ENCODE data around the gene SCG3.

Gene SCG3

GRCh38 chr15:51731549-51732267 is 50.4 kb downstream of the SCG3 start:
- DNase-seq = peak; percentile 50

GRCh38 chr15:51732646-51733045 is 51.3 kb downstream of the SCG3 start:
- no peak for DNase-seq

- DNase-seq = no peak
Measured at GRCh38 chr15:51735228-51736010, 54.1 kb downstream of the SCG3 start.

GRCh38 chr15:51736069-51736468 is 54.8 kb downstream of the SCG3 start:
- DNase-seq = no peak

- peak; percentile 76 for DNase-seq
Measured at GRCh38 chr15:51736751-51737521, 55.6 kb downstream of the SCG3 start.

GRCh38 chr15:51737522-51738305 is 56.4 kb downstream of the SCG3 start, which contains the start of gene LYSMD2:
TSS of gene LYSMD2 (minus strand) at chr15:51737655. CDS start at chr15:51737622, 33 bp downstream.
- peak; percentile 63 for DNase-seq

GRCh38 chr15:51738553-51738952 is 57.2 kb downstream of the SCG3 start:
- DNase-seq = no peak

GRCh38 chr15:51739061-51739712 is 57.9 kb downstream of the SCG3 start:
- no peak for DNase-seq

GRCh38 chr15:51749307-51749706 is 68.0 kb downstream of the SCG3 start:
- DNase-seq = no peak

- DNase-seq = no peak
Measured at GRCh38 chr15:51750186-51750585, 68.9 kb downstream of the SCG3 start.

- DNase-seq = no peak
Measured at GRCh38 chr15:51750792-51751696, 69.7 kb downstream of the SCG3 start, which contains the start of gene TMOD2. TSS of gene TMOD2 (plus strand) at chr15:51751597. CDS start at chr15:51766442, 14,845 bp downstream.

- DNase-seq = no peak
Measured at GRCh38 chr15:51751697-51752683, 70.7 kb downstream of the SCG3 start.

- no peak for DNase-seq
Measured at GRCh38 chr15:51752888-51753287, 71.6 kb downstream of the SCG3 start.

GRCh38 chr15:51754267-51754666 is 73.0 kb downstream of the SCG3 start:
- no peak for DNase-seq

- no peak for DNase-seq
Measured at GRCh38 chr15:51755790-51756189, 74.5 kb downstream of the SCG3 start.

- DNase-seq = no peak
Measured at GRCh38 chr15:51756482-51756881, 75.2 kb downstream of the SCG3 start.

GRCh38 chr15:51757450-51757849 is 76.1 kb downstream of the SCG3 start:
- DNase-seq = no peak

- DNase-seq = no peak
Measured at GRCh38 chr15:51758645-51759044, 77.3 kb downstream of the SCG3 start.

GRCh38 chr15:51759557-51760070 is 78.3 kb downstream of the SCG3 start:
- DNase-seq = no peak
